Measurements from ENCODE around the gene NOS1. TPM values are rescaled to one million over a fixed set of nuclear protein-coding genes. Genes with fewer than 3 reads are reported as not detected.

NOS1 gene
- total RNA-seq, 1 donor from 2014 or later: not detected

GRCh38 chr12:117273091-117273490 lies 88.3 kb downstream of the NOS1 start:
- no peaks in the 10 kb centered on the region for H3K9me3 Mint-ChIP-seq
- H3K27ac Mint-ChIP-seq: no peak overlapping the region
- H3K4me1 Mint-ChIP-seq (ENCODE audit: low read depth): no peaks in the 10 kb centered on the region
- no peak overlapping the region for H3K4me3 Mint-ChIP-seq (ENCODE audit: low read depth)
- intact Hi-C loops (cut with micrococcal nuclease): no loop called here
- DNase-seq (ENCODE audit: low spot score): no peak
- no peaks in the 10 kb centered on the region for H3K36me3 Mint-ChIP-seq (ENCODE audit: low read depth)
- H3K27me3 Mint-ChIP-seq (ENCODE audit: low read depth): peaks cover 3% of the 10 kb centered on the region

- no peak for DNase-seq (ENCODE audit: low spot score)
- H3K4me3 Mint-ChIP-seq (ENCODE audit: low read depth): no peak overlapping the region
These were observed 88.7 kb downstream of the NOS1 start for GRCh38 chr12:117272690-117273089.

GRCh38 chr12:117262749-117263148 lies 98.7 kb downstream of the NOS1 start:
- no peak overlapping the region for H3K27ac Mint-ChIP-seq

More at GRCh38 chr12:117272690-117273089, 88.7 kb downstream of the NOS1 start:
- Mint-ChIP-seq H3K4me1 (ENCODE audit: low read depth) (no peaks in the 10 kb centered on the region), H3K27me3 (ENCODE audit: low read depth) (peaks cover 3% of the 10 kb centered on the region), H3K9me3 (no peaks in the 10 kb centered on the region), H3K27ac (no peak overlapping the region), H3K36me3 (ENCODE audit: low read depth) (no peaks in the 10 kb centered on the region)
- intact Hi-C loops (cut with micrococcal nuclease): no loop called here

GRCh38 chr12:117261247-117261646 lies 100.2 kb downstream of the NOS1 start:
- intact Hi-C loops (cut with micrococcal nuclease): no loop called here
- Mint-ChIP-seq H3K36me3 (ENCODE audit: low read depth) (no peaks in the 10 kb centered on the region), H3K4me1 (ENCODE audit: low read depth) (no peaks in the 10 kb centered on the region), H3K4me3 (ENCODE audit: low read depth) (no peak overlapping the region), H3K9me3 (no peaks in the 10 kb centered on the region), H3K27ac (no peak overlapping the region), H3K27me3 (ENCODE audit: low read depth) (no peaks in the 10 kb centered on the region)
- no peak for DNase-seq (ENCODE audit: low spot score)

More at GRCh38 chr12:117262749-117263148, 98.7 kb downstream of the NOS1 start:
- no peaks in the 10 kb centered on the region for H3K27me3 Mint-ChIP-seq (ENCODE audit: low read depth)
- H3K36me3 Mint-ChIP-seq (ENCODE audit: low read depth): no peaks in the 10 kb centered on the region
- no peaks in the 10 kb centered on the region for H3K9me3 Mint-ChIP-seq
- H3K4me1 Mint-ChIP-seq (ENCODE audit: low read depth): no peaks in the 10 kb centered on the region
- no peak for DNase-seq (ENCODE audit: low spot score)
- no peak overlapping the region for H3K4me3 Mint-ChIP-seq (ENCODE audit: low read depth)
- intact Hi-C loops (cut with micrococcal nuclease): no loop called here

- no peaks in the 10 kb centered on the region for H3K27me3 Mint-ChIP-seq (ENCODE audit: low read depth)
- no peaks in the 10 kb centered on the region for H3K36me3 Mint-ChIP-seq (ENCODE audit: low read depth)
- H3K4me3 Mint-ChIP-seq (ENCODE audit: low read depth): no peak overlapping the region
- DNase-seq (ENCODE audit: low spot score): no peak
- peaks cover 7% of the 10 kb centered on the region for H3K9me3 Mint-ChIP-seq
- no peaks in the 10 kb centered on the region for H3K4me1 Mint-ChIP-seq (ENCODE audit: low read depth)
- no peak overlapping the region for H3K27ac Mint-ChIP-seq
- intact Hi-C loops (cut with micrococcal nuclease): no loop called here
These were observed 106.0 kb downstream of the NOS1 start for GRCh38 chr12:117255386-117255785.

- intact Hi-C loops (cut with micrococcal nuclease): no loop called here
- no peak overlapping the region for H3K27ac Mint-ChIP-seq
These were observed 117.9 kb downstream of the NOS1 start for GRCh38 chr12:117243488-117243887.

GRCh38 chr12:117241697-117242096 lies 119.7 kb downstream of the NOS1 start:
- H3K9me3 Mint-ChIP-seq: no peaks in the 10 kb centered on the region
- H3K27me3 Mint-ChIP-seq (ENCODE audit: low read depth): no peaks in the 10 kb centered on the region
- no peaks in the 10 kb centered on the region for H3K4me1 Mint-ChIP-seq (ENCODE audit: low read depth)
- DNase-seq (ENCODE audit: low spot score): no peak
- no peaks in the 10 kb centered on the region for H3K36me3 Mint-ChIP-seq (ENCODE audit: low read depth)
- intact Hi-C loops (cut with micrococcal nuclease): no loop called here
- H3K27ac Mint-ChIP-seq: no peak overlapping the region
- no peak overlapping the region for H3K4me3 Mint-ChIP-seq (ENCODE audit: low read depth)

More at GRCh38 chr12:117243488-117243887, 117.9 kb downstream of the NOS1 start:
- H3K4me3 Mint-ChIP-seq (ENCODE audit: low read depth): no peak overlapping the region
- no peaks in the 10 kb centered on the region for H3K36me3 Mint-ChIP-seq (ENCODE audit: low read depth)
- no peaks in the 10 kb centered on the region for H3K9me3 Mint-ChIP-seq
- no peaks in the 10 kb centered on the region for H3K4me1 Mint-ChIP-seq (ENCODE audit: low read depth)
- no peak for DNase-seq (ENCODE audit: low spot score)
- no peaks in the 10 kb centered on the region for H3K27me3 Mint-ChIP-seq (ENCODE audit: low read depth)

- Mint-ChIP-seq H3K36me3 (ENCODE audit: low read depth) (no peaks in the 10 kb centered on the region), H3K27me3 (ENCODE audit: low read depth) (no peaks in the 10 kb centered on the region), H3K9me3 (no peaks in the 10 kb centered on the region), H3K4me3 (ENCODE audit: low read depth) (no peak overlapping the region), H3K27ac (no peak overlapping the region), H3K4me1 (ENCODE audit: low read depth) (no peaks in the 10 kb centered on the region)
- intact Hi-C loops (cut with micrococcal nuclease): no loop called here
- no peak for DNase-seq (ENCODE audit: low spot score)
These were observed 121.2 kb downstream of the NOS1 start for GRCh38 chr12:117240081-117240755.

GRCh38 chr12:117236456-117237001 lies 124.9 kb downstream of the NOS1 start:
- Mint-ChIP-seq H3K4me3 (ENCODE audit: low read depth) (no peak overlapping the region), H3K27ac (no peak overlapping the region), H3K27me3 (ENCODE audit: low read depth) (no peaks in the 10 kb centered on the region), H3K36me3 (ENCODE audit: low read depth) (no peaks in the 10 kb centered on the region), H3K9me3 (no peaks in the 10 kb centered on the region), H3K4me1 (ENCODE audit: low read depth) (no peaks in the 10 kb centered on the region)
- intact Hi-C loops (cut with micrococcal nuclease): no loop called here
- peak; percentile 60 for DNase-seq (ENCODE audit: low spot score)

GRCh38 chr12:117235261-117235660 lies 126.2 kb downstream of the NOS1 start:
- intact Hi-C loops (cut with micrococcal nuclease): no loop called here
- Mint-ChIP-seq H3K9me3 (no peaks in the 10 kb centered on the region), H3K36me3 (ENCODE audit: low read depth) (no peaks in the 10 kb centered on the region), H3K27me3 (ENCODE audit: low read depth) (no peaks in the 10 kb centered on the region), H3K4me1 (ENCODE audit: low read depth) (no peaks in the 10 kb centered on the region), H3K4me3 (ENCODE audit: low read depth) (no peak overlapping the region), H3K27ac (no peak overlapping the region)
- DNase-seq (ENCODE audit: low spot score): no peak

GRCh38 chr12:117234441-117234840 lies 127.0 kb downstream of the NOS1 start:
- no peaks in the 10 kb centered on the region for H3K4me1 Mint-ChIP-seq (ENCODE audit: low read depth)
- H3K4me3 Mint-ChIP-seq (ENCODE audit: low read depth): no peak overlapping the region

GRCh38 chr12:117231750-117232149 lies 129.7 kb downstream of the NOS1 start:
- Mint-ChIP-seq H3K4me3 (ENCODE audit: low read depth) (no peak overlapping the region), H3K36me3 (ENCODE audit: low read depth) (no peaks in the 10 kb centered on the region), H3K4me1 (ENCODE audit: low read depth) (no peaks in the 10 kb centered on the region), H3K27me3 (ENCODE audit: low read depth) (peaks cover 2% of the 10 kb centered on the region), H3K9me3 (no peaks in the 10 kb centered on the region), H3K27ac (no peak overlapping the region)
- no peak for DNase-seq (ENCODE audit: low spot score)
- intact Hi-C loops (cut with micrococcal nuclease): no loop called here

More at GRCh38 chr12:117234441-117234840, 127.0 kb downstream of the NOS1 start:
- Mint-ChIP-seq H3K9me3 (no peaks in the 10 kb centered on the region), H3K27ac (no peak overlapping the region), H3K27me3 (ENCODE audit: low read depth) (no peaks in the 10 kb centered on the region), H3K36me3 (ENCODE audit: low read depth) (no peaks in the 10 kb centered on the region)
- no peak for DNase-seq (ENCODE audit: low spot score)
- intact Hi-C loops (cut with micrococcal nuclease): no loop called here

GRCh38 chr12:117228239-117228638 lies 133.2 kb downstream of the NOS1 start:
- Mint-ChIP-seq H3K36me3 (ENCODE audit: low read depth) (no peaks in the 10 kb centered on the region), H3K4me3 (ENCODE audit: low read depth) (no peak overlapping the region), H3K27me3 (ENCODE audit: low read depth) (peaks cover 2% of the 10 kb centered on the region), H3K27ac (no peak overlapping the region), H3K9me3 (no peaks in the 10 kb centered on the region), H3K4me1 (ENCODE audit: low read depth) (no peaks in the 10 kb centered on the region)
- intact Hi-C loops (cut with micrococcal nuclease): no loop called here
- DNase-seq (ENCODE audit: low spot score): no peak
